A549 (cell line): ENCODE results near the gene CHIC2. TPM values are rescaled to one million over a fixed set of nuclear protein-coding genes. Genes with fewer than 3 reads are reported as not detected.

Experiments
- ATAC-seq, 2 experiments: fragments of 200-7000 bp in 1 of 2; fragments of >200 bp in 1 of 2; cut with Nextera tagmentation in 1 of 2; cut with Tn5 transposase in 1 of 2; 3 replicates each; pipeline versions ENCODE4 v1.8.0 to v1.9.1; 2018 to 2020; ENCODE audit warnings: mild to moderate bottlenecking in 1 of 2, moderate library complexity in 1 of 2
- CTCF ChIA-PET: fragments of 300-600 bp; sonication (Branson Sonifier 250); formaldehyde crosslinking; extraction: SDS; loops from one replicate; lab custom pipeline; 2021; ENCODE audit warnings: antibody characterized with exemption, inconsistent platforms; lab: Yijun Ruan, JAX
- POLR2A ChIA-PET: fragments of 350-600 bp; formaldehyde crosslinking; extraction: SDS; loops from one replicate; lab custom pipeline; 2021; ENCODE audit warnings: antibody characterized with exemption, inconsistent platforms; lab: Yijun Ruan, JAX
- DNase-seq, 2 experiments: peaks; one replicate each; pipeline versions ENCODE4 v3.0.0 to v3.0.0-alpha.2; 2011 to 2016; ENCODE audit warnings: low read depth in 1 of 2, low spot score in 1 of 2
- FAIRE-seq: peaks from 2 replicates; lab custom pipeline; 2011; peaks lifted over from hg19 to GRCh38; lab: Jason Lieb, UNC
- H3K27ac ChIP-seq, 2 experiments: fragments of >200 bp; sonication (Bioruptor Twin); formaldehyde crosslinking; 3 replicates each; pipeline ENCODE4 v1.5.1; 2016 to 2017
- H3K4me1 ChIP-seq: fragments of >200 bp; sonication (Bioruptor Twin); formaldehyde crosslinking; 3 replicates; pipeline ENCODE4 v1.6.1; 2016
- H3K4me2 ChIP-seq: fragments of >200 bp; sonication (Bioruptor Twin); formaldehyde crosslinking; 3 replicates; pipeline ENCODE4 v1.6.1; 2016
- H3K4me3 ChIP-seq: fragments of >200 bp; sonication (Bioruptor Twin); formaldehyde crosslinking; 3 replicates; pipeline ENCODE4 v1.5.1; 2016
- H3K9me3 ChIP-seq: fragments of >200 bp; sonication (Bioruptor Twin); formaldehyde crosslinking; 3 replicates; pipeline ENCODE4 v1.6.1; 2016
- BHLHE40 ChIP-seq: IDR thresholded peaks from 2 replicates; pipeline ENCODE4 v1.6.1; 2012; ENCODE audit warnings: low read depth, low read length, inconsistent platforms
- E2F6 ChIP-seq: IDR thresholded peaks from 2 replicates; pipeline ENCODE4 v1.6.1; 2012; ENCODE audit warnings: low read depth, borderline replicate concordance
- EP300 ChIP-seq, 2 experiments: fragments of >200 bp; sonication (Bioruptor Twin); formaldehyde crosslinking; IDR thresholded peaks; 2 replicates in 1 of 2; 3 replicates in 1 of 2; pipeline ENCODE4 v1.6.1; 2016 to 2017
- FOXS1 ChIP-seq: fragments of 250-450 bp; sonication (Bioruptor Pico); IDR thresholded peaks from 2 replicates; pipeline ENCODE4 v1.5.0; 2020; ENCODE audit warnings: mild to moderate bottlenecking, moderate library complexity
- HDAC2 ChIP-seq: fragments of 200-600 bp; sonication (generic); IDR thresholded peaks from 2 replicates; pipeline ENCODE4 v1.6.1; 2016
- HMGXB4 ChIP-seq: fragments of 250-450 bp; sonication (Bioruptor Pico); IDR thresholded peaks from 2 replicates; pipeline ENCODE4 v1.5.0; 2021; ENCODE audit warnings: mild to moderate bottlenecking, moderate library complexity, borderline replicate concordance
- HOXB13 ChIP-seq: fragments of 250-450 bp; sonication (Bioruptor Pico); IDR thresholded peaks from 2 replicates; pipeline ENCODE4 v1.5.0; 2020; ENCODE audit warnings: low read depth, mild to moderate bottlenecking, moderate library complexity
- MAX ChIP-seq: IDR thresholded peaks from 2 replicates; pipeline ENCODE4 v1.6.1; 2012
- MAZ ChIP-seq: fragments of 150-350 bp; IDR thresholded peaks from 2 replicates; pipeline ENCODE4 v1.6.1; 2014; ENCODE audit warnings: antibody characterized with exemption, low read depth, low read length, borderline replicate concordance
- NFE2L2 ChIP-seq: fragments of 150-350 bp; conservative IDR thresholded peaks from 2 replicates; pipeline ENCODE4 v1.6.1; 2014; ENCODE audit warnings: low read length
- NPAS2 ChIP-seq: fragments of 250-450 bp; sonication (Bioruptor Pico); IDR thresholded peaks from 2 replicates; pipeline ENCODE4 v1.8.0; 2022; ENCODE audit warnings: mild to moderate bottlenecking, moderate library complexity, borderline replicate concordance
- PHF8 ChIP-seq: fragments of 200-600 bp; sonication (generic); IDR thresholded peaks from 2 replicates; pipeline ENCODE4 v1.6.1; 2016; ENCODE audit warnings: low read depth, mild to moderate bottlenecking, antibody characterized with exemption, moderate library complexity, borderline replicate concordance
- POLR2A ChIP-seq: IDR thresholded peaks from 2 replicates; pipeline ENCODE4 v1.6.1; 2012; ENCODE audit warnings: mild to moderate bottlenecking, low read length
- RARB ChIP-seq: fragments of 250-450 bp; sonication (Bioruptor Pico); IDR thresholded peaks from 2 replicates; pipeline ENCODE4 v1.8.0; 2021; ENCODE audit warnings: mild to moderate bottlenecking, moderate library complexity
- RNF2 ChIP-seq: fragments of 200-600 bp; sonication (generic); IDR thresholded peaks from 2 replicates; pipeline ENCODE4 v1.6.1; 2016; ENCODE audit warnings: low read depth, mild to moderate bottlenecking, antibody characterized with exemption, moderate library complexity, borderline replicate concordance
- SREBF2 ChIP-seq: fragments of 450-650 bp; IDR thresholded peaks from 2 replicates; pipeline ENCODE4 v1.6.1; 2014; ENCODE audit warnings: mild to moderate bottlenecking, moderate library complexity
- TP53 ChIP-seq: fragments of 250-450 bp; sonication (Bioruptor Pico); IDR thresholded peaks from 2 replicates; pipeline ENCODE4 v1.5.0; 2021; ENCODE audit warnings: mild to moderate bottlenecking, moderate library complexity
- ZC3H11A ChIP-seq: fragments of 450-650 bp; IDR thresholded peaks from 2 replicates; pipeline ENCODE4 v1.6.1; 2014; ENCODE audit warnings: antibody characterized with exemption, mild to moderate bottlenecking
- ZNF302 ChIP-seq: fragments of 250-450 bp; sonication (Bioruptor Pico); IDR thresholded peaks from 2 replicates; pipeline ENCODE4 v1.9.0; 2021; ENCODE audit warnings: inconsistent platforms, mild to moderate bottlenecking, moderate library complexity
- ZSCAN20 ChIP-seq: fragments of 250-450 bp; sonication (Bioruptor Pico); IDR thresholded peaks from 2 replicates; pipeline ENCODE4 v1.8.0; 2022; ENCODE audit warnings: mild to moderate bottlenecking, moderate library complexity
- WGBS: methylation state at CpG from one replicate; pipeline ENCODE4 v1.1.6; 2017; ENCODE audit errors: missing lambda C conversion rate; 5-methylcytosine and 5-hydroxymethylcytosine counted together
- polyA plus RNA-seq, 4 experiments: library from polyadenylated mRNA; depleted of rRNA in 3 of 4; stranded (reverse); fragments of >200 nt; fragmentation: RNase III in 1 of 4; extraction: RNeasy Plus Mini Kit Qiagen cat#74134 plus additional on column Dnase treatment in 1 of 4; gene quantifications; 2 replicates in 3 of 4; 3 replicates in 1 of 4; pipeline ENCODE4 v1.2.3, GENCODE V29; 2011 to 2017

CHIC2 gene
- polyA plus RNA-seq, 2 of the 4 experiments (the other 2 are of a cell fraction) = 5.9 to 10.1 TPM

GRCh38 chr4:54098375-54098774 lies 34.0 kb upstream of the CHIC2 start (continued):
- TF ChIP-seq PHF8 (no peak), SREBF2 (no peak)

- DNase-seq (no peak), FAIRE-seq (no peak), ATAC-seq (no peak)
- Histone ChIP-seq H3K9me3 (no peaks in the 10 kb centered on the region), H3K4me3 (no peak overlapping the region), H3K27ac (no peak overlapping the region), H3K4me2 (no peak overlapping the region), H3K4me1 (peaks cover 3% of the 10 kb centered on the region; the same call in 1 of the 3 replicates)
- no peak for TF ChIP-seq ZNF302 (CRISPR knock-in tag)
- no peak for TF ChIP-seq RARB (CRISPR knock-in tag)
- TF ChIP-seq POLR2A = no peak
- TF ChIP-seq TP53 = no peak
- no peak for TF ChIP-seq BHLHE40
- no peak for TF ChIP-seq HDAC2
- TF ChIP-seq HMGXB4 (CRISPR knock-in tag) = no peak
- no peak for TF ChIP-seq FOXS1
- no peak for TF ChIP-seq HOXB13 (CRISPR knock-in tag)
- TF ChIP-seq NPAS2 = no peak
- ChIA-PET POLR2A (no interaction called here), CTCF (no interaction called here)
- 60% methylated on average over 6 of the region's 6 CpGs for WGBS
These were observed 32.7 kb upstream of the CHIC2 start for GRCh38 chr4:54097152-54097551.

GRCh38 chr4:54096295-54096962 lies 32.0 kb upstream of the CHIC2 start:
- 71% methylated on average over 13 of the region's 13 CpGs for WGBS
- no peak for DNase-seq
- ChIA-PET CTCF (no interaction called here), POLR2A (no interaction called here)
- no peak for TF ChIP-seq EP300 (IDR thresholded peaks at IDR 0.05)
- no peak for TF ChIP-seq MAZ
- TF ChIP-seq ZSCAN20 = no peak
- TF ChIP-seq NFE2L2 = no peak
- FAIRE-seq = no peak
- Histone ChIP-seq H3K9me3 (no peaks in the 10 kb centered on the region), H3K4me1 (peaks cover 3% of the 10 kb centered on the region; the same call in 1 of the 3 replicates), H3K4me2 (no peak overlapping the region), H3K27ac (no peak overlapping the region), H3K4me3 (no peak overlapping the region)
- no peak for ATAC-seq

GRCh38 chr4:54095110-54095825 lies 30.9 kb upstream of the CHIC2 start:
- Histone ChIP-seq H3K27ac (no peak overlapping the region), H3K4me3 (no peak overlapping the region), H3K4me1 (peaks cover 3% of the 10 kb centered on the region; the same call in 1 of the 3 replicates), H3K9me3 (no peaks in the 10 kb centered on the region), H3K4me2 (no peak overlapping the region)
- no peak for ATAC-seq
- TF ChIP-seq MAX (no peak), NPAS2 (no peak)
- no peak for DNase-seq
- POLR2A ChIA-PET = no interaction called here
- CTCF ChIA-PET = no interaction called here
- WGBS = 80% methylated on average over 19 of the region's 19 CpGs
- FAIRE-seq = no peak

GRCh38 chr4:54094451-54094850 lies 30.0 kb upstream of the CHIC2 start:
- FAIRE-seq (no peak), DNase-seq (no peak), ATAC-seq (no peak)
- WGBS = 85% methylated on average over 6 of the region's 6 CpGs
- Histone ChIP-seq H3K27ac (no peak overlapping the region), H3K9me3 (no peaks in the 10 kb centered on the region), H3K4me1 (peaks cover 3% of the 10 kb centered on the region; the same call in 1 of the 3 replicates), H3K4me2 (no peak overlapping the region), H3K4me3 (no peak overlapping the region)
- ChIA-PET POLR2A (no interaction called here), CTCF (no interaction called here)
- TF ChIP-seq RNF2 (no peak), E2F6 (no peak), ZC3H11A (no peak)
